ENCODE data around the gene XRN1.

DNA sequence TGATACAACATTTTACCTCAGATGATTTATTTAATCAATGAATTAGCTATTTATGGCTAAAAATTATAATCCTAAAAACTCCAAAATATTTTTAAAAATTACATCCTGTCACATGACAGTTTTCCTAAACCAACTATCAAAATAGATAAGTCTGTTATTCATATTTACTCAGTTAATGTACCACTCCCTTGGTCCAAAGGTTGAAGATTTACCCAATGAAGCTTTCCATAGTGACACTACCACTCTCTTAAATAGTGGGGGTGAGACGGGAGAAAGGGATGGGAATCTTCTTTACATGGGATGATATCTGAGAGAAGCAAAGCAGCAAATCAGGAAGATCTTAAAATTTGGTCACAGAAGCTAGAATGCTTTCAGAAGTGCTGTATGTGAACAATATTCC lies 30.5 kb downstream of the XRN1 start:
- TF ChIP-seq, protein P1, sequence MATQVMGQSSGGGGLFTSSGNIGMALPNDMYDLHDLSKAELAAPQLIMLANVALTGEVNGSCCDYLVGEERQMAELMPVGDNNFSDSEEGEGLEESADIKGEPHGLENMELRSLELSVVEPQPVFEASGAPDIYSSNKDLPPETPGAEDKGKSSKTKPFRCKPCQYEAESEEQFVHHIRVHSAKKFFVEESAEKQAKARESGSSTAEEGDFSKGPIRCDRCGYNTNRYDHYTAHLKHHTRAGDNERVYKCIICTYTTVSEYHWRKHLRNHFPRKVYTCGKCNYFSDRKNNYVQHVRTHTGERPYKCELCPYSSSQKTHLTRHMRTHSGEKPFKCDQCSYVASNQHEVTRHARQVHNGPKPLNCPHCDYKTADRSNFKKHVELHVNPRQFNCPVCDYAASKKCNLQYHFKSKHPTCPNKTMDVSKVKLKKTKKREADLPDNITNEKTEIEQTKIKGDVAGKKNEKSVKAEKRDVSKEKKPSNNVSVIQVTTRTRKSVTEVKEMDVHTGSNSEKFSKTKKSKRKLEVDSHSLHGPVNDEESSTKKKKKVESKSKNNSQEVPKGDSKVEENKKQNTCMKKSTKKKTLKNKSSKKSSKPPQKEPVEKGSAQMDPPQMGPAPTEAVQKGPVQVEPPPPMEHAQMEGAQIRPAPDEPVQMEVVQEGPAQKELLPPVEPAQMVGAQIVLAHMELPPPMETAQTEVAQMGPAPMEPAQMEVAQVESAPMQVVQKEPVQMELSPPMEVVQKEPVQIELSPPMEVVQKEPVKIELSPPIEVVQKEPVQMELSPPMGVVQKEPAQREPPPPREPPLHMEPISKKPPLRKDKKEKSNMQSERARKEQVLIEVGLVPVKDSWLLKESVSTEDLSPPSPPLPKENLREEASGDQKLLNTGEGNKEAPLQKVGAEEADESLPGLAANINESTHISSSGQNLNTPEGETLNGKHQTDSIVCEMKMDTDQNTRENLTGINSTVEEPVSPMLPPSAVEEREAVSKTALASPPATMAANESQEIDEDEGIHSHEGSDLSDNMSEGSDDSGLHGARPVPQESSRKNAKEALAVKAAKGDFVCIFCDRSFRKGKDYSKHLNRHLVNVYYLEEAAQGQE (IDR thresholded peaks at IDR 0.05; ENCODE audit: insufficient read depth in 1 of 2, low read depth in 2 of 2, low read length in 2 of 2), result no peak
- no peak for TF ChIP-seq POLR2AphosphoS5 (IDR thresholded peaks at IDR 0.05; ENCODE audit: low read depth, low read length)
- no peak for TF ChIP-seq TAF1 (IDR thresholded peaks at IDR 0.05; ENCODE audit: borderline replicate concordance, insufficient read depth, low read length)
